Limb (tissue), 2 donors: ENCODE measurements around the gene ATP2A3.
A peak's percentile ranks its signal among the peaks of the same experiment; 100 is the strongest.

Experiments used
- DNase-seq, 2 donors: peaks; one replicate each; pipeline ENCODE4 v3.0.0-alpha.2; 2016; ENCODE audit errors: extremely low spot score in 2 of 2

The ATP2A3 gene

DNA sequence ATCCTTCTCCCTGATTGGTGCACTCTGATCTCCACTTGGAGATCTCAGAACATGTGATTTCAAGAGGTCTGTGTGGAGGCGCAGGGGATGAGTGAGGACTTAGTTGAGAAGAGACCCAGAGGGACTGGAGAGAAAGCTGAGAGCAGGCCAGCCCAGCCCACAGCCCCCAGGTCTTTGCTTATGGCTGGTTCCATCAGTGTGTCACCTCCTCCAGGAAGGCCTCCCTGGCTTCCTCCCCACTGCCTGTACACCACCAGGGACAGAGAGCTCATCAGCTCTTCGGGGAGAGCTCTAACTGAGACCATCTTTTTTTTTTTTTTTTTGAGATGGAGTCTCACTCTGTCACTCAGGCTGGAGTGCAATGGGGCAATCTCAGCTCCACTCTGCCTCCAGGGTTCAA is 51.4 kb downstream of the ATP2A3 start:
- no peak for DNase-seq

DNA sequence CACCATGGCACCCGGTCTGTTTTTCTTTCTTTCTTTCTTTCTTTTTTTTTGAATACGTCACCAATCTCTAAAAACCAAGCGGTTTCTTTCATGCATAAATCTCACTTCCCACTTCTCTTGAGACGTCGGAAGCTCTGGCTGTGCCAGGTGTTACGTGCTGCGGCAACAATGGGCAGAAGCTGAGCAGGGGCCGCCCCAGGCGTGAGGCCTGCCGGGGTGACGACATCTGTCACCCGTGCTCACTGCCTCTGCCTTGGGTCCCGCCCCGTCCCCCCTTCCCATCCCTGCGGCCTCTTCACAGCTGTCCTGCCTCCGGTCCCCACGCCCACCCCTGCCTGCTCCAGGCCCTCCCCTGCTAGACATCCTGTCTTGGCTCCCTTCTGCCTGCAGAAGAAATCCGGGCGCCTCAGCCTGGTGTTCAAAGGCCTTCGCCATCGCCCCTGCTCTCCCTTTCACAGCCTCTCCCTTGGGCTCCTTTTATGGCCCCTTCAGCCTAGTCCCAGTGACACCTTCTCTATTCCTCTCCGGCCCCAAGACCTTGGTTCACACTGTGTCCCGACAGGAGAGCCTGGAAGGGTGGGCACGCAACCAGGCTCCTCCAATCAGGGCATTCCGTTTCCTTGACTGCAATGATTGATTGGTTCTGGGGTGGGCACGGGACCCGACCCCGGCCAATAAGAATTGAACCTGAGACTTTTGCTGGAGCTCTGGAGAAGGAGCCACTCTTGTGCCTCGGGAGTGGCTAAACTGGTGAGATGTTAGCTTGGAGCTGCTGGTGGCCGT is 52.8 kb downstream of the ATP2A3 start:
- peak in 1 of 2 donors; percentile 56 for DNase-seq

DNA sequence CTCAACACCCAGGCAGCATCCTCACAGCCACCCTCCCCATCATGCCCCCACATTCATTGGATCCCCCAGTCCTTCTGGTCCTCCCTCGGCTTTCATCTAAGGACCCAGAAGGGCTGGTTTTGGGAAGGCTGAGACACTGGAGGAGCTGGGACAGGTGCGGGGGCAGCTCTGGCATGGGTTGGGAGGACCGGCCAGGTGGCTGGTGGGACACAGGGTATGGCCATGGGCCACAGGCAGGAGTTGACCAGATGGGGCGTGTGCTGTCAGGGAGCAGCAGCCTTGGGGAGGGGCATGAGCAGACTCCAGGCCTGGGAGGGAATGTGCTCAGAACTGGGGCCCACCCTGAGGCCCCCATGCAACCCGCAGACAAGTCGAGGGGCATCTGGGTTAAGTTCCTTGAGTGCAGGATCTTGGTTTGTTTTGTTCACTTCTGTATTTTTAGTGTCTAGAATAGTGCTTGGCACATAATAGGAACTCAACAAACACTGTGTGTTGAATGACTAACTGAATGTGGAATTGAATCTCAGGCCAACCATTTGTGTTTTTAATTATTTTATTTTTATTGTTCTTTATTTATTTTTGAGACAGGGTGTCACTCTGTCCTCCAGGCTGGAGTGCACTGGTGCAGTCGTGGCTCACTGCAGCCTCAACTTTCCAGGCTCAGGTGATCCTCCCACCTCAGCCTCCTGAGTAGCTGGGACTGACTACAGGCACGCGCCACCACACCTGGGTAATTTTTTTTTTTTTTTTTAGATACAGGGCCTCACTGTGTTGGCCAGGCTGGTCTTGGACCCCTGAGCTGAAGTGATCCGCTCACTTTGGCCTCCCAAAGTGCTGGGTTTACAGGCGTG is 53.6 kb downstream of the ATP2A3 start:
- no peak for DNase-seq

DNA sequence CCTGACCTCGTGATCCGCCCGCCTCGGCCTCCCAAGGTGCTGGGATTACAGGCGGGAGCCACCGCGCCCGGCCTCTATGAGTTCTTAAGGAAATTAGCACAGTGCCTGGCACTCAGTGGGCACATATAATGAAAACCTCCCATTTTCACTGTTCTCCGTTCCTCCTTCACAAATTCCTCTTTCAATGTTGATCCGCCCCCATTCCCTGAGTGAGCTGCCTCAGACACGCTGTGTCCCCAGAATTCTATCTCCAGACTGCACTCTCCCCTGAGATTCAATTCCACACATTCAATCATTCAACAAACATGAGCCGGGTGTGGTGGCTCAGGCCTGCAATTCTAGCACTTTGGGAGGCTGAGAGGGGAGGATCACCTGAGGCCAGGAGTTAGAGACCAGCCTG is 55.0 kb downstream of the ATP2A3 start:
- no peak for DNase-seq

DNA sequence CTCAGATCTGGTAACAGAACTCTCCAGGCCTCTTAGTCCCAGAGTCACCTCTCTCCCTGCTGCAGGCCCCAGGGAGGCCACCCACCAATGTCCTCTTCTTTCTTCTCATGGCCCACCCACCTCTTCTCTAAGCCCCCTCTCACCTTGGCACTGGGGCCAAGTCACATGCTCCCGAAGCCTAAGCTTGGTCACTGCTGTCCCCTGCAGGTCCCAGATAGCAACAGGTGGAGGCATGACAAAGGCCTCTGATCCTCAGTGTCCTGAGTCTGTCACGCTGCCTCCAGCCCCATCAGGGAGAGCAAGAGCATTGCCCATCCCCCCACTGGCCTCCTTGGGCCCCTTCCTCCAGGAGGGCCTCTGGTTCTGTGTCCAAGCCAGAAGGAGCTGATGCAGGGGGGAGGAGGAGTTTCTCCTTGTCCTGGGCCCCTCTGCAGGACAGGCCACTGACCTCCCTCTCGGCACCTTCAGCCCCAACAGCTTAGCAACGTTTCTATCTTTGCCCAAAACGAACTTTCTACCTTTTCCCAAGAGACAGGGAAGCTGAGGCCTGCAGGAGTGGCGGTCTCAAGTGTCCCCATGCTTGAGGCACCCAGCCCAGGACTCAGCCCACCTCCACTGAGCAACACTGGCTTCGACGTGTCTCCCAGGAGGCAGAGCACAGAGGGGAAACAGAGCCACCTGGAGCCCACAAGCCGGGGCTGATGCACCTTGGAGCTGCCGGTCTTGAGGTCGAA is 56.6 kb downstream of the ATP2A3 start:
- DNase-seq: no peak

DNA sequence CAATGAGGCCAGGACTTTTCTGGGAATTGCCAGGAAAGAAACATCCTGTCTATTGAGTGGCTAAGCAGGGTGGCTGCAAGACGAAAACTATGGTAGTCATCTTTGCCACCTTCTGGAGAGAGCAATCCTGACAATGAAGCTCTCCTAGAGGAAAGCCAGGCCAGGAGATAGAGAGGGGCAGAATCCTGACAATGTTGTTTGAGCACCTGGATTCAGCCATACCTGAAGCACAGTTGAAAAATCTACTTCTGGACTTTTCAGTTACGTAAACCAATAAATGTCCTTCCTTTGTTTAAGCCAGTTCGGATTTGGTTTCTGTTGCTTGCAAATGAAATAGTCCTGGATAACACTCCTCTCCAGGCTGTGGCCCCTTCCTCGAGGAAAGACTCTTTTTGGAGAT is 57.4 kb downstream of the ATP2A3 start:
- no peak for DNase-seq

DNA sequence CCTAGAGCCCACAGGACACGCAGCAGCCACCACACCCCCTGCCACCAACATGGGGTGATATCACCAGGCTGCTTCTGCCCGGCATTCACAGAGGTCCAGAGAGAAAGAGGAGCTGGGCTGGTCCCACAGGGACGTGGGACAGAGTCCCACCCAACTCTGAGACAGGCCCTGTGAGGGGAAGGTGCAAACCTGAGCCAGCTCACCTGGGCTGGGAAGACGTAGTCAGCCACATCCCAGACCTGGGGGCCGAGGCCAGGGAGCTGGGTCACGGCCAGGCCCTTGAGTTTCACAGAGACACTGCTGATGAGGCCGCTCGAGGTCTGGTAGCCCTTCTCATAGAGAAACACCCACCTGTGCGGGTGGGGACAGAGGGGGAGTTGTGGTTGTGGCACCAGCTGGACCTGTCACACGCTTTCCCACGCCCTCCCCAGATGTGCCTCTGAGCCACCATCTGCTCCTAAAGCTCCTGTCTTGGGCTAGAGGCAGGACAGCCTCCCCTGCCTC is 59.2 kb downstream of the ATP2A3 start:
- no peak for DNase-seq

DNA sequence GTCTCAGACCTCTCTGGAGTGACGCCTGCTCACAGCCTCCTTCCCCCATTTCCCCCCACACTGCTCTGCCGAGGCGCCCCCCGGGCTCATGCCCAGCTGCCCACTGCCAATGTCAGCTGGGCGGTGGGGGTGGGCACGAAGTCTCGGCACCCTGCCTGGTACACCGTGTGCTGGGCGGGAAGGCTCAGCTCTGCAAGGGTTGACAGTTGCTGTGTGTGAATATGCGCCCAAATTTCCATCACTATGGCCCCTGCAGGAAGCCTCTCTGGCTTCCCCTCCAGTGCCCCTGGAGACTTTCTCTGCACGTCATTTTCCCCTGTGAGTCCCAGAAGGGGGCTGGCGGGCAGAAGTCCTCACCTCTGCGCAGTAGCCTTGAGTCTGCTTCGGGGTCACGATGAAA is 59.7 kb downstream of the ATP2A3 start:
- no peak for DNase-seq

DNA sequence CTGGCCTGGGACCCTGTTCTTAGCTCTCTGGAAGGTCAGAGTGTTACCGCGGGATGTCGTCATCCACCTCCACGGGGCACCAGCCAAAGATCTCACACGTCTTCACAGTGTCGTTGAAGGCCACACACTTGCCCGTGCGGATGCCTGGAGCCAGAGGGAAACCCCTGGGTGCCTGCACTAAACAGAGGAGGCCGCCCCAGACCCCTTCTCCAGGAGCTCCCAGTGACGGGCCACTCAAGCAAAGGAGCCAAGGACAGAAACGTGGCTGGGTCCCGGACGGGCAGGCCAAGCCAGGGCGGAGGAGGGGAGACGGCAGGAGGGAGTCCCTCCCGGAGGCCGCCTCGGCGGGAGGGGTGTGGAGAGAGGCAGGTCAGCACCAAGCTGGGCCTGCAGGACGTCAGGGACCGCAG is 60.4 kb downstream of the ATP2A3 start:
- DNase-seq: no peak

DNA sequence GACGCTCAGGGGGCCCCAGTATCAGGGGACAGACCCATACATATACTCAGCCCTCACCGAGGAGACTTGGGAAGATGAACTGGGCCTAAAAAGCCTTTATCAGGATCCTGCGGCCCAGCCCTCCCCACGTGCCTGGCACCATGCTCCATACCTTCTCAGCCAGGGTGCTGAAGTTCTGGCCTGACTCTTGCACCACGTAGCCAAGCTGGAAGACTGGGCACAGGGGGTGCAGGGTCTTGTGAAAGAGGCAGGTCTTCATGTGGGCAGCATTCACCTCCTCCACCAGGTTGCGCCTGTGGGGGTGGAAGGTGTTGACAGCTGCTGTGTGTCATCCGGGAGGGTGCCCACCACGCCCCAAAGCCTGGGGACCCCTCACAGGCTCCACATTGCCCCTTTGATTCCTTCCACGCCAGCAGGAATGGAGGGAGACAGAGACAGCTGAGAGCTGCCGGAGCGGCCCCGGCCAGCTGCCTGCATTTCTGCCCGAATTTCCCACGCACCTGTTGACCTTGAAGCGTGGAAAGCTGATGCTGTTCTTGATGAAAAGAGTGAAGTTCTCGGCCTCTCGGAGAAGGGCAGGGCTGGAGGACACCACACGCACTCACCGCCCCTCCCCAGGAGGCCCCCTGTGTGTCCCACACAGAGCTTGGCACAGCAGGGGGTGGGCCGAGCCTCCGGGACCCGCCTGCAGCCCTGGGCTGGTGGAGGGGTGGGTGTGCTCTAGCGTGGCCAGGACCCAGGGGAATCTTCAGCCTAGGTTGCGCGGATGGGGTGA is 61.0 kb downstream of the ATP2A3 start:
- DNase-seq: no peak

DNA sequence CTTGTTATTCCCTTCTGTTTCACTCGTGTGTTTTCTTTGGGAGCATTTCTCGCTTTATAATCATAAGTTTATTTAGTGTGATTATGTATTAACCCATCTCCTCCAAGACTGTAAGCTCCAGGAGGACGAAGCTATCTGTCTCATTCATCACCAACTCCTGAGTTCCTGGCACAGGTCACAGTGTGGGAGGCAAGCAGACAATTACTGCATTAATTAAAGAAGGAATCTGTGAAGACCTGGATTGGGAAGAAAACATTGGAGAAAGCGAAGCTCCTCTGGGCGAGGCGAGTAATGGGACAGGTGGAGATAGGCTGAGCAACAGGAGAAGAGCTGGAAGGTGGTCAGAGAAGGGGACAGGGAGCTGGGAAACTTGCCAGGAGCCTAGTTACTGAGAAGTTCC is 63.6 kb downstream of the ATP2A3 start:
- no peak for DNase-seq

DNA sequence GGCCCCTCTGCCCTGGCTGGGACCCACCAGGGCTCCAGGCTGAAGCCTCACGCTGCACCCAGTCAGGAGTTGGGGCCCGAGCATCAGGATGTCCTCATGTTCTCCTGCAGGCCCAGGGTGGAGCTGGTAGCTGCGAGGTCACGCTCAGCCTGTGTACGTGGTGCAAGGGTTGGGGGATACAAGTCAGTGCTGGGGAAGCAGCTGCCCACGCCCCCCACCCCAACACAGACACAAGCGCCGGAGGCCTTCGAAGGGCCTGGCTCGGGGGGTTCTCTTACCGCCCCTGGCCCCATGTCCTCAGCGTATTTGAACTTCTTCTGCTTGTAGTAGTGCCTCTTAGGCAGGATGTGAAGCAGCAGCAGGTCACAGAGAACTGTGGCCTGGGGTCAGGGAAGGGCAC is 66.5 kb downstream of the ATP2A3 start:
- no peak for DNase-seq

DNA sequence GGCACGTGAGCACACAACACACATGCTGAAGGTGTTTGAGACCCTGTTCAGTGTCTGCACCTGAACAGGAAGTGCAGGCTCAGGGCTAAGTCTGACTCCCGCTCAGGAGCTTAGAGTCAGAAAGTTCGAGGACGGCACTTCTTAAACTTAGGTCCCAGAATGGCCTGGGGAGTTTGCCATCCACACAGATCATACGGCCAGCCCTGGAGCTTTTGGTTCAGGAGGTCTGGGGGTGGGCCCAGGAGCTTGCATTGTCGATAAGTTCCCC is 67.3 kb downstream of the ATP2A3 start:
- DNase-seq: no peak

DNA sequence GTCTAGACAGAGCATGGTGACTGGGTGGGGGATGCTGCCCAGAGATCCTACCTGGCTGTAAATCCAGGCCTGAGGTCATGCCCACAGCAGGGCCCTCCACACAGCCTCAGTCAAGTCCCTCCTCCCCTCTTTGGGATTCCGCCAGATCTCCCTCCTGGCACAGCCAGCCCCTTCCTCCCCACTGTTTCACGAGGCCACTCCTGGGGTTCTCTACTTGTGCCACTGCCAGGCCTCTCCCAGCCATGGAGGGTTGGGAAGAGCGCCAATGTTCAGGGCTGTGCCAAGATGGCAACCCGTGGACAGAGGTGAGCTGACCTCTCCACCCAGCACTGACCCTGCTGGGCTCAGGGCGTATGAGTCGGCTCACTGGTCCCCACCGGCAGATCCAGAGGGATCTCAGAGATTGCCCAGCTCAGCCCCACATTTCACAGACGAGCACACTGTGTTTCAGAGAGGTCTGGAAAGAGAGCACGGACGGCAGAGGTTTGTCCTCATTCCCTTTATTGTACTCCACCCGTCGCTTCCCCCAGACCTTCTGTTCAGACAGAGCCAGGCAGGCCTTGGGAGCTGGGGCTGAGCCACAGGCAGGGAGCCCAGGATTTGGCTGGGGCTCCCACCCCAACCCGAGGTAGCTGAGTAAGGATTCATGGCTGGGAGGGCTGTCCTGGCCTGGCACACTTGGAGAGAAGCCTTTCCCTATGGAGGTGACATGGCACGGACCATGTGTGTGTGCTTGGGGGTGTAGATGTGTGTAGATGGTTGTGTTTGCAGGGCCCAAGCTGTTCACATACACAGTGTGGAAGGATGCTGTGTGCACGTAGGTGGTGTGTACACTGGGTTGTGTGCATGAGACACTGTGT is 67.9 kb downstream of the ATP2A3 start:
- DNase-seq: no peak

DNA sequence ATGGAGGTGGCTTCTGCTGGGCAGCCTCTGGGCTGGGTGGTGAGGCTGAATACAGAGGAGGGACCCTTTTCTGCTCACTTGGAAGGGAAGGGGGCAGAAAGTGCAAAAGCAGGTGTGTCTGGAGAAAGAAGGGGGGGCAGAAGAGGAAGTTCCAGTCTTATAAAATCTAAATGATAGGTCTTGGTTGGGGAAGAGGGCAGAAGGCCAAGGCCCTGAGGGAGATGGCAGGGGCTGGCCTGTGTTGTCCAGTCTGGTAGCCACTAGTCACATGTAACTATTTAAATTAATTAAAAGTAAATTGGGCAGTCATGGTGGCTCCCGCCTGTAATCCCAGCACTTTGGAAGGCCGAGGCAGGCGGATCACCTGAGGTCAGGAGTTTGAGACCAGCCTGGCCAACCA is 68.9 kb downstream of the ATP2A3 start:
- no peak for DNase-seq

DNA sequence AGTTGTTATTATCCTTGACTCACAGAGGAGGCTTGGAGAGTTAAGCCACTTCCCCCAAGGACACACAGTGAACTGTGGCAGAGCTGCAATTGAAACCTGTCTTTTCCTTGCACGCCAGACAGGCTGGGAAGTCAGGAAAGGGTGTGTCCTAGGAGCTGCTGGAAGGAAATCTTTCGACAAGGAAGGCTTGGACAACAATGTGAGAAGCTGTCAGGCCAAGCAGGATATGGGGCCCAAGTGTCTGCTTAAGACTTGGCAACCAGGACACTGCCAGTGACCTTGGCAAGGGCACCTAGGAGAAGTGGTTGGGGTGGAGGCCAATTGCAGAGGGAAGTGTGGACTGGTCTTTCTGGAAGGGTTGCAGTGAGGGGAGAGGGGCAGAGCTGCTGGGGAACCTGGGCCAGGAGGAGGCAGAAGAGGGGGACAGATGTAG is 69.3 kb downstream of the ATP2A3 start:
- no peak for DNase-seq

DNA sequence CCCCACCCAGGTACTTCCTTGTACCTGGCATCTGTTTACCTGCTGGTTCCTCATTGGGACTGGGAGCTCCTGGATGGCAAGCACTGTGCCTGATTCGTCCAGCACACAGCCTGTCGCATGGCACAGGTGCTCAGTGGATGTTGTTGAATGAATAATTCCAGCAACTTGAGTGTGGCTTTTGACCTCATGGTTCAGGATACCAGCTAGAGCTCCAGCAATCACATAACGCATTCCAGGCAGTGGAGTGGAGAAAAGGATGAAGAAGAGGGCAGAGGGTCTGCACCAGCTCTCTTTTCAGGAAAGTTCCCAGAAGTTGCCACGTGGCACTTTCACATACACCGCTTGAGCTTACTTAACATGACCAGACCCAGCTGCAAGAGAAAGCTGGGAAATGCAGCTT is 70.0 kb downstream of the ATP2A3 start:
- no peak for DNase-seq

DNA sequence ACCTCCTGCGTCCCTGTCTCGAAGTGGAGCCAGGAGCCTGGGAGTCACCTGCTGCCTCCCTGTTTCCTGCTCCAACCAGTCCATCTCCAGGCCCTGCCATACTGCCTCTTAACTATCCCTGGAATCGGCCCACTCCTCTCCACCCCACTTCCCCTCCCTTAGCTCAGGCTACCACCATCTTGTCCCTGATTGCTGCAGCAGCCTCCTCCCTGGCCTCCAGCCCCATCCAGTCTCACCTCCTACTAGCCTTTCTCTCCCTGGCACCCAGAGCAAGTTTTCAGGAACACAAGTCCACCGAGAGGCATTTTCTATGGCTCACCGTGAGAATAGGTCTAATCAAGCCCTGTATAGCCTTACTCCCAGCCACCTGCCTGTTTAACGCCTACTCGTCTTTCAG is 70.5 kb downstream of the ATP2A3 start:
- no peak for DNase-seq

DNA sequence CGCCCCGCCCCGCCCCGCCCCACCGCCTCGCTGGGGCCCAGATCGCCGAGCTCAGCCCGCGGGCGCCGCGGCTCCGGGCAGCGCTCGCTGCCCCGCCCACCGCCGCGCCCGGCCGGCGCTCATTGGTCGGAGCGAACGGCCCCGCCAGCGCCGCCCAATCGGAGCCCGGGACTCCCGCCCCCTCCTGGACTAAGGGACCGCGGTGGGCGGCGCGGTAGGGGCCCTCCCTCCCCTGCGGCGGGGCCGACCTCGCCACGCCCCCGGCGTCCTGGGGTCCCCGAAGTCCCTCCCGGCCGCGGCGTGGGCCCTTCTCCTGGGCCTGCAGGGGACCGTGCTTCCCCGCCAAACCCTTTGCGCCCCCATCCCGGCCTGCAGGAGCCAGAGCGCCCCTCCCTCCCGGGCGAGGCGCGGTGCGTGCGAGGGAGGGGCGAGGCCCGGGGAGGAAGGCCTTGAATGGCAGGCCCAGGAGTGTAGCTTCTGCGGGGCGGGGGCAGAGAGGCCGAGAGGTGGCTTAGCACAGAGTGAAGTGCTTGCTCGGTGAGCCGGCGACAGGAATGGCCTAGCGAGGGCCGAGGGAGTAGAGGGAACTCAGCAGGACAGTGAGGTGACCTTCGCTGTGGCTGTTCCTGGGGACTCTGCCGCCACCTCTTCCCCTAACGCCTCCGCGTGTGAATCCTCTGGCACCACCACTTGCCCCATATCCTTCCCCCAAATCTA is 71.1 kb downstream of the ATP2A3 start, which contains the start of gene CAMKK1:
CAMKK1 (minus strand) TSS at position 51 of the 717 bp plus-strand sequence. CDS start 7,366 bp downstream, outside the sequence.
- peak; percentile 90 for DNase-seq
